HG03520 (cell line): ENCODE results near the gene SPATA24.
A peak's percentile ranks its signal among the peaks of the same experiment; 100 is the strongest.
"Not testable (repeated sequence)": the region's sequence is repeated elsewhere in the genome, so short reads cannot be mapped to it uniquely, and the experiment has no call there.

ENCODE experiments used
- ATAC-seq: cut with Tn5 transposase; IDR thresholded peaks from one replicate; pipeline ENCODE4 v1.9.1; 2021; ENCODE audit warnings: mild to moderate bottlenecking, moderate library complexity; ENCODE audit not compliant: unreplicated experiment

SPATA24 gene

GRCh38 chr5:139395844-139396640 is 7.8 kb downstream of the SPATA24 start:
- no peak for ATAC-seq

GRCh38 chr5:139394654-139395566 is 9.0 kb downstream of the SPATA24 start, which contains the start of gene PROB1:
Gene PROB1 (minus strand): TSS chr5:139395104. CDS start chr5:139395081, 23 bp downstream.
- no peak for ATAC-seq

- no peak for ATAC-seq
These were observed 9.7 kb downstream of the SPATA24 start for GRCh38 chr5:139394123-139394653.

GRCh38 chr5:139393497-139394122 is 10.3 kb downstream of the SPATA24 start:
- no peak for ATAC-seq

GRCh38 chr5:139392678-139393496 is 11.0 kb downstream of the SPATA24 start:
- peak; percentile 42 for ATAC-seq

- peak; percentile 18 for ATAC-seq
These were observed 11.6 kb downstream of the SPATA24 start for GRCh38 chr5:139392324-139392677.

- ATAC-seq: no peak
These were observed 12.1 kb downstream of the SPATA24 start for GRCh38 chr5:139391570-139392323.

- no peak for ATAC-seq
These were observed 13.0 kb downstream of the SPATA24 start for GRCh38 chr5:139390639-139391569.

GRCh38 chr5:139389701-139390638 is 13.9 kb downstream of the SPATA24 start, which contains the start of gene MZB1:
Gene MZB1 (minus strand): TSS chr5:139389913. CDS start chr5:139389856, 57 bp downstream.
- ATAC-seq: peak; percentile 36

- no peak for ATAC-seq
These were observed 15.6 kb downstream of the SPATA24 start for GRCh38 chr5:139388198-139388821.

GRCh38 chr5:139387611-139388197 is 16.2 kb downstream of the SPATA24 start:
- ATAC-seq: no peak

- ATAC-seq: not testable (repeated sequence)
These were observed 16.9 kb downstream of the SPATA24 start for GRCh38 chr5:139386956-139387355.

GRCh38 chr5:139386050-139386438 is 17.8 kb downstream of the SPATA24 start:
- ATAC-seq: no peak

- ATAC-seq: no peak
These were observed 18.5 kb downstream of the SPATA24 start for GRCh38 chr5:139385061-139386049.

- no peak for ATAC-seq
These were observed 19.3 kb downstream of the SPATA24 start for GRCh38 chr5:139384591-139385051.
